Activated CD8-positive, alpha-beta T cell treated with anti-CD3 and anti-CD28 coated beads, Interleukin-2, amount 10 ng/mL, durations not matched to agents 7 days and 5 days (primary cell): ENCODE measurements around the gene PRRX2. TPM values are rescaled to one million over a fixed set of nuclear protein-coding genes. Genes with fewer than 3 reads are reported as not detected.

Source experiments
- ATAC-seq: fragments of 150-1000 bp; cut with Tn5 transposase; one replicate; pipeline ENCODE4 v1.10.0; 2021; ENCODE audit warnings: moderate library complexity
- CTCF ChIA-PET: fragments of 350-600 bp; sonication (Branson Sonifier 250); formaldehyde crosslinking; loops from one replicate; lab custom pipeline; 2021; ENCODE audit warnings: antibody characterized with exemption; lab: Charles Lee
- POLR2A ChIA-PET: fragments of 350-600 bp; sonication (Branson Sonifier 250); formaldehyde crosslinking; loops from one replicate; lab custom pipeline; 2021; ENCODE audit warnings: antibody characterized with exemption; lab: Charles Lee
- DNase-seq: peaks from one replicate; pipeline ENCODE4 v3.0.0-alpha.2; 2020
- H3K27ac Mint-ChIP-seq: one replicate; pipeline ENCODE4 v1.8.0; 2021; ENCODE audit warnings: mild to moderate bottlenecking, mixed read lengths
- H3K27me3 Mint-ChIP-seq: one replicate; pipeline ENCODE4 v1.8.0; 2021; ENCODE audit warnings: low read depth, mixed read lengths
- H3K36me3 Mint-ChIP-seq: one replicate; pipeline ENCODE4 v1.8.0; 2021; ENCODE audit warnings: low read depth, mixed read lengths
- H3K4me1 Mint-ChIP-seq: one replicate; pipeline ENCODE4 v1.8.0; 2021; ENCODE audit warnings: low read depth, mixed read lengths
- H3K4me3 Mint-ChIP-seq: one replicate; pipeline ENCODE4 v1.8.0; 2021; ENCODE audit warnings: mild to moderate bottlenecking, mixed read lengths
- H3K9me3 Mint-ChIP-seq: one replicate; pipeline ENCODE4 v1.8.0; 2022; ENCODE audit warnings: mixed read lengths; ENCODE audit not compliant: insufficient read depth
- total RNA-seq, 2 experiments: library from RNA; stranded (reverse); gene quantifications; one replicate each; pipeline ENCODE4 v1.2.3, GENCODE V29; 2021

PRRX2 gene
- total RNA-seq, 2 experiments from 2014 or later, result 0.21 TPM; not detected in 1

GRCh38 chr9:129637102-129637501 lies 28.3 kb upstream of the PRRX2 start:
- ATAC-seq, result no peak
- Mint-ChIP-seq H3K36me3 (peaks cover 37% of the 10 kb centered on the region), H3K4me3 (no peak overlapping the region), H3K27ac (no peak overlapping the region), H3K9me3 (no peaks in the 10 kb centered on the region), H3K4me1 (peaks cover 20% of the 10 kb centered on the region), H3K27me3 (no peaks in the 10 kb centered on the region)
- ChIA-PET CTCF (interaction anchor here (1.2 to 7.9 kb wide), 3 partner anchors 10 to 505 kb away, joined by 4 to 75 read pairs (median 5); partner anchors contain the start of gene NTMT1), POLR2A (interaction anchor here (0.6 to 1.2 kb wide), 2 partner anchors 10 to 11 kb away, joined by 3 to 4 read pairs; partner anchors contain the start of gene NTMT1)
- DNase-seq, result no peak

GRCh38 chr9:129637673-129638439 lies 27.6 kb upstream of the PRRX2 start:
- Mint-ChIP-seq H3K27me3 (no peaks in the 10 kb centered on the region), H3K36me3 (peaks cover 31% of the 10 kb centered on the region), H3K9me3 (no peaks in the 10 kb centered on the region), H3K27ac (no peak overlapping the region), H3K4me3 (no peak overlapping the region), H3K4me1 (peaks cover 19% of the 10 kb centered on the region)
- ChIA-PET CTCF (interaction anchor here (1.3 to 7.9 kb wide), 2 partner anchors 11 to 464 kb away, joined by 4 to 75 read pairs; partner anchors contain the start of gene NTMT1), POLR2A (no interaction called here)
- DNase-seq, result no peak
- ATAC-seq, result no peak

GRCh38 chr9:129639034-129639630 lies 26.3 kb upstream of the PRRX2 start:
- ATAC-seq, result no peak
- DNase-seq, result no peak
- Mint-ChIP-seq H3K27ac (no peak overlapping the region), H3K4me1 (peaks cover 19% of the 10 kb centered on the region), H3K4me3 (no peak overlapping the region), H3K9me3 (no peaks in the 10 kb centered on the region), H3K27me3 (no peaks in the 10 kb centered on the region), H3K36me3 (peaks cover 21% of the 10 kb centered on the region)
- POLR2A ChIA-PET, result interaction anchor here (0.6 to 1.3 kb wide), 5 partner anchors 9 to 154 kb away, joined by 3 to 4 read pairs (median 3); partner anchors contain the start of gene NTMT1
- CTCF ChIA-PET, result interaction anchor here (1.3 to 7.9 kb wide), 4 partner anchors 12 to 508 kb away, joined by 4 to 75 read pairs (median 5); partner anchors contain the start of gene NTMT1

DNA sequence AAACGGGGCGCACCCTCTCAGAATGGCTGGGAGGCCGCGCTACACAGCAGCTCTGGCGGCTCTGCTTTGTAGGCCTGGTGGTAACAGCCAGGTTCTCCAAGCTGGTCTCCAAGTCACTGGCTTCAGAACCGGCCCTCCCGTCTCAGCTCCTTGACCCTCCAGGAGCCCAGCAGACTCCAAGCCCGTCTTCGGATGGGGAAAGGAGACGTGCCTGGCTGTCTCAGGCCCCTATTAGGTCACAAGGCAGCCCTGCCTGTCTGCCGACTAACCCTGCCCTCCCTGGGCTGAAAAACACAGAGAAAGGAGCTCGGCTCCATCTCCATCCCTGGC lies 25.7 kb upstream of the PRRX2 start:
- ATAC-seq (no peak), DNase-seq (no peak)
- no peaks in the 10 kb centered on the region for H3K9me3 Mint-ChIP-seq
- H3K4me1 Mint-ChIP-seq, result peaks cover 19% of the 10 kb centered on the region
- H3K27me3 Mint-ChIP-seq, result no peaks in the 10 kb centered on the region
- no peak overlapping the region for H3K27ac Mint-ChIP-seq
- ChIA-PET POLR2A (interaction anchor here (0.6 to 1.3 kb wide), 5 partner anchors 9 to 155 kb away, joined by 3 to 4 read pairs (median 3); partner anchors contain the start of gene NTMT1), CTCF (interaction anchor here (1.2 to 7.9 kb wide), 5 partner anchors 13 to 510 kb away, joined by 3 to 75 read pairs (median 4); partner anchors contain the start of gene NTMT1)
- peaks cover 19% of the 10 kb centered on the region for H3K36me3 Mint-ChIP-seq
- H3K4me3 Mint-ChIP-seq, result peak overlapping the region; percentile 83

GRCh38 chr9:129640086-129640870 lies 25.2 kb upstream of the PRRX2 start:
- ATAC-seq, result no peak
- ChIA-PET CTCF (interaction anchor here (1.2 to 7.9 kb wide), 6 partner anchors 14 to 511 kb away, joined by 3 to 75 read pairs (median 4); partner anchors contain the start of gene NTMT1), POLR2A (interaction anchor here (1.0 to 1.3 kb wide), 4 partner anchors 10 to 15 kb away, joined by 3 to 4 read pairs (median 3); partner anchors contain the start of gene NTMT1)
- DNase-seq, result no peak
- Mint-ChIP-seq H3K27ac (no peak overlapping the region), H3K9me3 (no peaks in the 10 kb centered on the region), H3K4me1 (peaks cover 19% of the 10 kb centered on the region), H3K27me3 (no peaks in the 10 kb centered on the region), H3K4me3 (peak overlapping the region; percentile 83), H3K36me3 (peaks cover 14% of the 10 kb centered on the region)

DNA sequence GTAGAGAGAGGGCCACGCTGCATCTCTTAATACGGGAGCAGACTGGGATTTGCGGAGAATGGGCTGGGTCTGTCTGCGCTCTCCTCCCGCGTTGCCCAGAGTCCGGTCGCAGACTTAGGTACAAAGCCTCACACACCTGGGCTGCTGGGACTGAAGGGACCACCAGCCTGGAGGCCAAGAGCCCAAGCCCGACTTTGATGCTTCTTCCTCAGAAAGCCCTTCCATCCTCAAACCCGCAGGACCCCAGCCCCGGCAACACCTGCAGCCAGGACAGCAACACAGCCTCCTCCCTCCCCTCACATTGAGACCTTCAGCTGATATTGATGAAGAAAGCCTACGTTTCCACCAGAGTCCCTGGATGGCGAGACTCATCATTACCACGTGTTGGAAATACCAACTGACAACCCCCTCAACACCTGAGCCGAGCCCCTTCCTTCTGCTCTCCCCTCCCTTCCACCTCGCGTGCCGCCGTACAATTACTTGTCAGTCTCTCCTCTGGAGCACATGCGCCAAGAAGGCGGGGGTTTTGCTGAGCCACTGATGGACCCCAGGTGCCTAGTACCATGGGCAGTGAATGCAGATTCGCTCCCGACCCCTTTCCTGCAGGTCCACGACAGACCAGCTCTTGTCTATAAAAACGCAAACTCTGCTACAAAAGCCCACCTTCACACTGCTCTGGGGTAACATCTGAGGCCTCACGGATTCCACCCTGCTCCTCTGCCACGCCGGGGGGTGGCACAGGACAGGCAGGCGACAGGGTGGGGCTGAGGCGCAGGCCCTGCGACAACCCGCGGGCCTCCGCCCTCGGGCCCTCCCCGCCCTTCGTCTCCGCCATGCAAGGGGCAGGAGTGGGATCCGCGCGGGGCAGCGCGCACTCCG lies 24.3 kb upstream of the PRRX2 start:
- Mint-ChIP-seq H3K9me3 (no peaks in the 10 kb centered on the region), H3K27me3 (no peaks in the 10 kb centered on the region), H3K4me1 (peaks cover 19% of the 10 kb centered on the region), H3K4me3 (peak overlapping the region; percentile 83), H3K36me3 (peaks cover 8% of the 10 kb centered on the region), H3K27ac (peak overlapping the region; percentile 79)
- peak; percentile 34 for DNase-seq
- ChIA-PET POLR2A (interaction anchor here (1.1 to 1.3 kb wide), 2 partner anchors 11 to 16 kb away, joined by 3 to 4 read pairs; partner anchors contain the start of gene NTMT1), CTCF (interaction anchor here (0.6 to 7.9 kb wide), 9 partner anchors 14 to 511 kb away, joined by 3 to 75 read pairs (median 3); partner anchors contain the start of gene NTMT1)
- no peak for ATAC-seq

GRCh38 chr9:129641750-129642585 lies 23.5 kb upstream of the PRRX2 start, which contains the start of gene ASB6:
Gene ASB6 (minus strand): TSS chr9:129642151. CDS start chr9:129641999, 152 bp downstream.
- Mint-ChIP-seq H3K36me3 (peaks cover 8% of the 10 kb centered on the region), H3K4me1 (peaks cover 19% of the 10 kb centered on the region), H3K4me3 (peak within 1 kb of the TSS; percentile 83), H3K27me3 (no peaks in the 10 kb centered on the region), H3K27ac (peak within 1 kb of the TSS; percentile 88), H3K9me3 (no peaks in the 10 kb centered on the region)
- DNase-seq, result peak; percentile 94
- POLR2A ChIA-PET, result no interaction called here
- CTCF ChIA-PET, result interaction anchor here (0.6 to 7.9 kb wide), 9 partner anchors 15 to 502 kb away, joined by 3 to 75 read pairs (median 4); partner anchors contain the start of gene NTMT1
- peak; percentile 93 for ATAC-seq

DNA sequence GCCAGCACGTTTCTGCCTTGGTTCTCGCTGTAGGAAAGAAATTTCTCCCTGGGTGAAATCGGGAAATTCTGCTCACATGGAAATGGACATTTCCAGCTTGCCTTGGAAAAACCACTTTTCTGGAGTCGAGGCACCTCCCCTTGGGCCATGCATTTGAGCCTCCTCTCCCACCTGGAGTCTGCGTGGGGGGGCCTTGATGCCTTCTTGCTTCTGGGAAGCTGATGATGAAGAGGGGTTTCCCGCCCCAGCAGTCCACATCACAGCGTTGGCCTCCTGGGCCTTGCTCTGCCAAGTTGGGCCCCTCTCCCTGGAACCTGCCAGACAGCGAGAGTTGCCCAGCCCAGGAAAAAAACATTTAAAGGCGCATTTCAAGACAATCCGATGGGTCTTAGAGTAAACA lies 21.7 kb upstream of the PRRX2 start:
- CTCF ChIA-PET, result interaction anchor here (1.4 to 7.9 kb wide), 5 partner anchors 17 to 140 kb away, joined by 3 to 75 read pairs (median 12); partner anchors contain the start of genes C9orf50 and NTMT1
- DNase-seq, result no peak
- Mint-ChIP-seq H3K4me3 (no peak overlapping the region), H3K9me3 (no peaks in the 10 kb centered on the region), H3K27ac (no peak overlapping the region), H3K4me1 (peaks cover 19% of the 10 kb centered on the region), H3K27me3 (no peaks in the 10 kb centered on the region), H3K36me3 (peaks cover 2% of the 10 kb centered on the region)
- POLR2A ChIA-PET, result no interaction called here
- no peak for ATAC-seq

DNA sequence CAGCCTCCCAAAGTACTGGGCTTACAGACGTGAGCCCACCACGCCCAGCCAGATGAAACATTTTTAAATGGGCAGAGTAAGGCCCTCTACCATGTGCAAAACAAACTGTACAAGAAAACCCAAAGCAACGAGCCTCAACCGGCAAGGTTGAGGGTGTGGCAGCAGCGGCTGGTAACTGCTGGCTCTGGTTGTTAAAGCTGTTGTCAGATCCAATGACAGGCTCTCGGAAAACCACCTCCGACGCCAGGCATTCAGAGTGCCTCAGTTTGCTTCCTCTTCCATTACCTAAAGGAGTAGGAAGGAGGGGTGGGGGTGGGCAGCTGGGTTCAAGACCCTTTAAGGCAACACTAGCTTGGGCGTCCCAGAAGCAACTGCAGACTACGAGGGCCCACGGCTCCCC lies 21.1 kb upstream of the PRRX2 start:
- DNase-seq (no peak), ATAC-seq (no peak)
- POLR2A ChIA-PET, result no interaction called here
- CTCF ChIA-PET, result interaction anchor here (0.8 to 7.9 kb wide), 4 partner anchors 18 to 146 kb away, joined by 4 to 75 read pairs (median 8); partner anchors contain the start of gene NTMT1
- Mint-ChIP-seq H3K4me3 (no peak overlapping the region), H3K9me3 (no peaks in the 10 kb centered on the region), H3K27me3 (no peaks in the 10 kb centered on the region), H3K4me1 (peaks cover 19% of the 10 kb centered on the region), H3K27ac (no peak overlapping the region), H3K36me3 (peaks cover 1% of the 10 kb centered on the region)
